ENCODE measurements around the gene DIP2C.

DIP2C gene

GRCh38 chr10:475709-476454, 213.6 kb downstream of the DIP2C start:
- ATAC-seq: no peak
- Mint-ChIP-seq H3K27me3 (peaks cover 2% of the 10 kb centered on the region), H3K9me3 (peaks cover 9% of the 10 kb centered on the region), H3K36me3 (ENCODE audit: low read depth) (peaks cover 1% of the 10 kb centered on the region), H3K27ac (no peak overlapping the region), H3K4me3 (no peak overlapping the region), H3K4me1 (peaks cover 7% of the 10 kb centered on the region)
- no peak for DNase-seq

DNA sequence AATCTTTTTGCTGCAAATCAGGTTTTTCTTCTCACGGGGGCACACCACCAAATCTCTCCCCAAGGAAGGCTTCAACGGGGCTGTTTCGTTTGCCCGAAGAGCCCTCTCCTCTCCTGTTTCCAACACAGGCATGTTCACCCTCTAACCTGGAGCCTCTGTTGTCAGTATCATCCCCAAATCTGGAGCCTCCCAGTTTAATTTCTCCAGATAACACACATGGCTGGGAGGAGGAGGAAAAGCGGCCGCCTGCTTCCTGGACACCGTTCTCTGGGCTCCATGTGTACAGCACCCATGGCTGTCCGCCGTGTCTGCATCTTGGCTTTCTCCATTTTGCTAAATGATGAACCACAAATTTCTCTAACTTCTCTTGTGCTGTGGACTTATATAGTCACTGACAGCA, 214.5 kb downstream of the DIP2C start:
- Mint-ChIP-seq H3K27me3 (peaks cover 2% of the 10 kb centered on the region), H3K36me3 (ENCODE audit: low read depth) (peaks cover 1% of the 10 kb centered on the region)
- DNase-seq: no peak

GRCh38 chr10:474406-474805, 215.1 kb downstream of the DIP2C start:
- peaks cover 20% of the 10 kb centered on the region for H3K4me1 Mint-ChIP-seq
- no peak overlapping the region for H3K27ac Mint-ChIP-seq
- H3K9me3 Mint-ChIP-seq: peaks cover 14% of the 10 kb centered on the region
- H3K27me3 Mint-ChIP-seq: peaks cover 2% of the 10 kb centered on the region
- DNase-seq (no peak), ATAC-seq (no peak)
- peaks cover 1% of the 10 kb centered on the region for H3K36me3 Mint-ChIP-seq (ENCODE audit: low read depth)
- H3K4me3 Mint-ChIP-seq: no peak overlapping the region

More for the DNA sequence above, 214.5 kb downstream of the DIP2C start:
- ATAC-seq: no peak
- H3K4me1 Mint-ChIP-seq: peaks cover 17% of the 10 kb centered on the region
- H3K9me3 Mint-ChIP-seq: peaks cover 11% of the 10 kb centered on the region
- H3K4me3 Mint-ChIP-seq: no peak overlapping the region
- no peak overlapping the region for H3K27ac Mint-ChIP-seq

DNA sequence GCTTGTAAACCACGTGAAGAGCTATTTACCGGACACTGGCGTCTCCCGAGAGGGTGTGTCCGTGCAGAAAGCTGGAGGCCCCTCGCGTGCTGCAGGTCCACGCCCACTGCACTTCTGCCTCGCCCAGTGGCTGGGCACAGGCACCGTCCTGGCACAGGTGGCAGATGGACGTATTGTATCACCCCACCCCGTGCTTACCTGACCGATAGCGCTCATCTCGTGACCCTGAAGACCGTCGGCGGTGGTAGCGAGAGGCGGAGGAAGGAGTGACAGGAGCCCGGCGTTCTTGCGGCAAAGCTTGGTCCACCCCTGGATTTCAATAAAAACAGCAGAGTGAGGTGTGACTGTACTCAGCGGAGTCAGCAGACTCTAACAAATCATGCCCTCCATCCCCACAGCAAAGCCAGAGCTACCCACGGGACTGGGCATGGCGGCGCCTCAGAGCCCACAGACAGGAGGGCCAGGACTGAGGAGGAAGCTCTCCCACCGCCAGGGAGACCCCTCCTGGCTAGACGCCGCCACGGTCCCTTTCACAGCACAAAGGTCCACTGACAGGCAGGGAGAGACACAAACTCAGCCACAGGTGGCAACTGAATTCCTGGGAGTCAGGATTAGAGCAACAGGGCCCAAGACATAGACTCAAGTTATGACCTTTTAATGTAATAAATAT, 217.1 kb downstream of the DIP2C start:
- peaks cover 21% of the 10 kb centered on the region for H3K4me1 Mint-ChIP-seq

DNA sequence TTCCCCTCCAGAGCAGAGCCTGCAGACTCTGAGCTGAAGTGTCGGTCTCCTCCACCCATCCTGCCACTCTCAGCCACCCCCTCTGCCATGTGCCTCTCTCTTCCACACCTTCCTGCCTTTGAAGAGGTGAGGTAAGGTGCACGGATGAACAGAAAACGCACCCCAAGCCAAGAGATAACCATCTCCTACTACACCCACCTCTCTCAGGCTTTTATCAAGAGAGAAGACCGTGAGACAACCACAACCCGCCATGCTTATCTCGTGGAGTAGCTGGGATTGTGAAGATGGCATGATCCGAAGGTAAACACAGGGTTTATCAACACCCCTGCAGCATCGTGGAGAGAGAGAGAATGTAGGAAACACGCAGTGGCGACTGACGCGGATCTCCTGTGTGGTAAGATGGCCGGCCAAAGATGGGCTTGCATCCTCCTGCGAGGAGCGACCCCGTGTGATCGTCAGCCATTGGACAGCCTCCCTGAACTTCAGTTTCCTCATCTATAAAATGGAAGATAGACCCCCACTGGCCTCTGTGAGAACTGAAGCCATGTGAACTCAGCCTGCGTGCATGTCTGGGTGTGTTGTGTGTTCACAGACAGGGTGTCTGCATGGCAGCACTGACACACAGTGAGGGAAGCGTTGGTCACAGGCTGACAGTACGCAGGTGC, 219.0 kb downstream of the DIP2C start:
- Mint-ChIP-seq H3K27ac (peak overlapping the region; percentile 27), H3K4me3 (peak overlapping the region; percentile 62), H3K27me3 (no peaks in the 10 kb centered on the region), H3K36me3 (ENCODE audit: low read depth) (no peaks in the 10 kb centered on the region), H3K4me1 (peaks cover 18% of the 10 kb centered on the region), H3K9me3 (peaks cover 4% of the 10 kb centered on the region)
- peak; percentile 73 for ATAC-seq
- peak; percentile 25 for DNase-seq

More for the DNA sequence above, 217.1 kb downstream of the DIP2C start:
- no peak for DNase-seq
- no peak for ATAC-seq
- H3K27me3 Mint-ChIP-seq: peaks cover 2% of the 10 kb centered on the region
- H3K27ac Mint-ChIP-seq: no peak overlapping the region
- peaks cover 1% of the 10 kb centered on the region for H3K36me3 Mint-ChIP-seq (ENCODE audit: low read depth)
- H3K4me3 Mint-ChIP-seq: no peak overlapping the region
- peaks cover 9% of the 10 kb centered on the region for H3K9me3 Mint-ChIP-seq

DNA sequence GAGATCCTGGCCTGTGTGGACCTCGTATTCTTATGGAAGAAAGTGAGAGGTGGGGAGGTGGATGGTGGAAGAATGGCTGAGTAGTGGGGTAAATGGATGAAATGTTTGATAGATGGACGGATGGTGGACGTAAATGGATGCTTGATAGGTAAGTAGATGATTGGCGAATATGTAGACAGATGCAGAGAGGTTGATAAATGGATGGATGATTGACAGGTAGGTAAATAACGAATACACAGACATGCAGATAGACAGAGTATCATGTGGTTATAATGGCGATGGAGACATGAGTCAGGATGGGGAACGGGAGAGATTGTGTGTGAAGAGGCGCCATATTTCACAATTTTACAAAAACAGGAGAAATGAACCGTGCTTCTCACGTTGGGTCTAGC, 219.5 kb downstream of the DIP2C start:
- Mint-ChIP-seq H3K27me3 (no peaks in the 10 kb centered on the region), H3K4me3 (peak overlapping the region; percentile 62), H3K9me3 (peaks cover 4% of the 10 kb centered on the region), H3K36me3 (ENCODE audit: low read depth) (no peaks in the 10 kb centered on the region), H3K27ac (peak overlapping the region; percentile 27), H3K4me1 (peaks cover 18% of the 10 kb centered on the region)
- ATAC-seq: no peak
- DNase-seq: no peak

DNA sequence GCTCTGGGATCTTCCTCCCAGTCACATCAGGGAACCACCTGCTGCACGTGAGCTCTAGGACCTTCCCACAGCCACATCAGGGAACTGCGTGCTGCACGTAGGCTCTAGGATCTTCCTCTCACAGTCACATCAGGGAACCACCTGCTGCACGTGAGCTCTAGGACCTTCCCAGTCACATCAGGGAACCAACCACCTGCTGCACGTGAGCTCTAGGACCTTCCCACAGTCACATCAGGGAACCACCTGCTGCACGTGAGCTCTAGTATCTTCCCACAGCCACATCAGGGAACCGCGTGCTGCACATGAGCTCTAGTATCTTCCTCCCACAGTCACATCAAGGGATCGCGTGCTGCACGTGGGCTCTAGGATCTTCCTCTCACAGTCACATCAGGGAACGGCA, 229.7 kb downstream of the DIP2C start:
- H3K4me3 Mint-ChIP-seq: no peak overlapping the region
- H3K27ac Mint-ChIP-seq: no peak overlapping the region
- no peaks in the 10 kb centered on the region for H3K27me3 Mint-ChIP-seq
- DNase-seq (no peak), ATAC-seq (no peak)
- peaks cover 4% of the 10 kb centered on the region for H3K4me1 Mint-ChIP-seq
- H3K9me3 Mint-ChIP-seq: peaks cover 3% of the 10 kb centered on the region
- H3K36me3 Mint-ChIP-seq (ENCODE audit: low read depth): peaks cover 2% of the 10 kb centered on the region

GRCh38 chr10:458421-458851, 231.0 kb downstream of the DIP2C start:
- H3K27me3 Mint-ChIP-seq: no peaks in the 10 kb centered on the region
- no peaks in the 10 kb centered on the region for H3K36me3 Mint-ChIP-seq (ENCODE audit: low read depth)
- no peak overlapping the region for H3K4me3 Mint-ChIP-seq
- H3K4me1 Mint-ChIP-seq: peaks cover 7% of the 10 kb centered on the region
- DNase-seq (no peak), ATAC-seq (no peak)
- H3K9me3 Mint-ChIP-seq: peaks cover 3% of the 10 kb centered on the region
- H3K27ac Mint-ChIP-seq: no peak overlapping the region

- no peak for ATAC-seq
- DNase-seq: no peak
- H3K27me3 Mint-ChIP-seq: no peaks in the 10 kb centered on the region
- no peak overlapping the region for H3K4me3 Mint-ChIP-seq
- H3K9me3 Mint-ChIP-seq: no peaks in the 10 kb centered on the region
- peaks cover 20% of the 10 kb centered on the region for H3K4me1 Mint-ChIP-seq
- H3K27ac Mint-ChIP-seq: no peak overlapping the region
- no peaks in the 10 kb centered on the region for H3K36me3 Mint-ChIP-seq (ENCODE audit: low read depth)
These were observed 233.0 kb downstream of the DIP2C start for GRCh38 chr10:456486-456885.

- Mint-ChIP-seq H3K27ac (peak overlapping the region; percentile 10), H3K36me3 (ENCODE audit: low read depth) (no peaks in the 10 kb centered on the region), H3K4me1 (peaks cover 37% of the 10 kb centered on the region), H3K27me3 (no peaks in the 10 kb centered on the region), H3K9me3 (no peaks in the 10 kb centered on the region), H3K4me3 (peak overlapping the region; percentile 53)
- DNase-seq: no peak
- no peak for ATAC-seq
These were observed 234.6 kb downstream of the DIP2C start for GRCh38 chr10:454860-455259.

DNA sequence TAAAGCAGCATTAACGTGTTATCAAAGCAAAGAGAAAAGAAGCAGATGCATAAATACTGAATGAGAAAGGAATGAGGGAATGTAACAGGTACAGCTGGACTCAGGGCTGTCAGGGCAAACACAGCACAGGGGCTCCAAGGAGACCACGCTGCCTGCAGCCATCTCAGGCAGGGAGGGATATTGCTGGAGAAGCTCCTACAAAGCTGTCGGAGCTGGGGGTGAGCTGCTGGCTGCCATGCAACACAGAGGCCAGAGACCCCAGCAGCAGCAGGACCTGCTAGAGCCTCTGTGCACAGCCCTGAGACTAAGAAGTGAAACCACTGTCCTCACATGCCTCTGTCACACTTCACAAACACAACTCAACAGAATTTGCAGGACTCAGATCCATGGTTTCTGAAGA, 235.8 kb downstream of the DIP2C start:
- Mint-ChIP-seq H3K27ac (no peak overlapping the region), H3K4me1 (peaks cover 39% of the 10 kb centered on the region), H3K4me3 (no peak overlapping the region), H3K27me3 (no peaks in the 10 kb centered on the region), H3K9me3 (no peaks in the 10 kb centered on the region), H3K36me3 (ENCODE audit: low read depth) (no peaks in the 10 kb centered on the region)
- ATAC-seq: no peak
- no peak for DNase-seq

DNA sequence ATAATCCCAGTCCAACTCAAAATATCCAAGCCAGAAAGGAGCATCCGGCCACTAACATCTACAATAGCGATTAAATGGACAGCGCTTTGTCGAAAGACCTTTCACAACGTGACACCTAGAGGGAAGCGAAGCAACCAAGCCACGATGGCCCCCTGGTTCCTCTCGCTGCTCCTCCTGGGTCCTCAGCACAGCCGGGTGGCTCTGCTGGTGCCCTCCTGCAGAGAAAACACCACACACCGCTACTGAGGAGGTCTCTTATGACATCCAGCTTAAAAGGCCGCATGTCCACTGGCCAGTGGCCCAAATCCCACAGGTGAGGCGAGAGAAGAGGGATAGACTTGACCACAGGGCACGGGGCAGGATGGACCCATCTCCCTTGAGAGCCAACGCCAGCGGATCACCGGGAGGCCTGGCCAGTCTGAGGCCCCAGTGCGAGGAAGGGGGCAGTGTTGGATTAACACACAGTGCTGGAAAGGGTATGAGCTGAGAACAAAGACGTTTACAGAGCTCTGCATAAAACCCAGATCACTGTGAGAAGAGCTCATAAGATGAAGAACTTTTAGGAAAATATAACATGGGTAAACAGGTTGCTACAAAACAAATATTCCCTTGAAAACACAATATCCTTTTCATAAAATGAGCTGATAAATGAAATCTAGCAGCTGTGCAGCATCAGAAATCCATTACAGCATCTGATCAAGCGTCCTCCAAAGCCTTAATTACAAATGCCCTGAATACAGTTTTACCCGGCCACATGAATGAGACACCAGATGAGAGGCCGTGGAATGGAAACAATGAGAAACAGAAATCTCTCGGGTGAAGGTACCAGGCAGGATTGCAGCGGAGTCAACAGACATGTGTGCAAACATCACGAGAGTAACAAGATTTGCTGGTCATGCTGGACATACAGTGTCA, 236.7 kb downstream of the DIP2C start:
- Mint-ChIP-seq H3K27me3 (no peaks in the 10 kb centered on the region), H3K27ac (no peak overlapping the region), H3K36me3 (ENCODE audit: low read depth) (no peaks in the 10 kb centered on the region), H3K4me3 (no peak overlapping the region), H3K9me3 (no peaks in the 10 kb centered on the region), H3K4me1 (peaks cover 39% of the 10 kb centered on the region)
- ATAC-seq: no peak
- DNase-seq: no peak

DNA sequence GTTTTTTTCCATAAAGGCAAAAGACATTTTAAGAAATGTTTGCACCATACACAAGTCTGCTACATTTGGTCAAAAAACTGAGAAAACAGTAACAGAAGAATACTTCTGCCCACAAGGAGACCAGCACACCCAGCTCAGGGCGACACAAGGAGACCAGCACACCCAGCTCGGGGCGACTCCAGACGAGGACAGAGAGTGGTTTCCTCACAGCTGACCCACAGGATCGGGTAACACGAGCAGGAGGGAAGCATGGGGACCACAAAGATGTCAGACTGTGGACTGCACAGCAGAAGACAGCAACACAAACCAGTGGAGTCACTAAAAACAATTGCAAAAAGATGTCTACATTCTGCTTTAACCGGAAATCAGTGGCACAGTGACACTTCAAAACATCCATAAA, 237.6 kb downstream of the DIP2C start:
- Mint-ChIP-seq H3K27ac (no peak overlapping the region), H3K4me3 (no peak overlapping the region), H3K36me3 (ENCODE audit: low read depth) (no peaks in the 10 kb centered on the region), H3K4me1 (peaks cover 39% of the 10 kb centered on the region), H3K9me3 (no peaks in the 10 kb centered on the region), H3K27me3 (no peaks in the 10 kb centered on the region)
- DNase-seq: no peak
- no peak for ATAC-seq

GRCh38 chr10:451021-451471, 238.4 kb downstream of the DIP2C start:
- peak; percentile 55 for DNase-seq
- no peaks in the 10 kb centered on the region for H3K27me3 Mint-ChIP-seq
- peak overlapping the region; percentile 54 for H3K4me3 Mint-ChIP-seq
- H3K9me3 Mint-ChIP-seq: no peaks in the 10 kb centered on the region
- H3K36me3 Mint-ChIP-seq (ENCODE audit: low read depth): no peaks in the 10 kb centered on the region
- peak; percentile 97 for ATAC-seq
- peaks cover 39% of the 10 kb centered on the region for H3K4me1 Mint-ChIP-seq
- H3K27ac Mint-ChIP-seq: peak overlapping the region; percentile 32
